H1 (cell line): ENCODE data around the gene CFAP141. TPM values are rescaled to one million over a fixed set of nuclear protein-coding genes. Genes with fewer than 3 reads are reported as not detected.

Experiments
- CTCF ChIA-PET: fragments of 300-600 bp; sonication (Branson Sonifier 250); formaldehyde crosslinking; loops from one replicate; lab custom pipeline; 2021; ENCODE audit not compliant: partially characterized antibody; lab: Charles Lee
- POLR2A ChIA-PET: fragments of 300-600 bp; sonication (Branson Sonifier 250); formaldehyde crosslinking; loops from one replicate; lab custom pipeline; 2021; ENCODE audit warnings: inconsistent platforms; ENCODE audit not compliant: partially characterized antibody; lab: Charles Lee
- DNase-seq, 2 experiments: peaks; one replicate each; pipeline versions ENCODE4 v3.0.0 to v3.0.0-alpha.2; 2010 to 2022; ENCODE audit warnings: low spot score in 2 of 2, low read depth in 1 of 2, mixed read lengths in 1 of 2
- FAIRE-seq: peaks from 2 replicates; lab custom pipeline; 2011; peaks lifted over from hg19 to GRCh38; lab: Jason Lieb, UNC
- H2AFZ ChIP-seq: 2 replicates; pipeline ENCODE4 v1.8.1; 2012; ENCODE audit warnings: low read length, inconsistent platforms
- H2AK5ac ChIP-seq: 2 replicates; pipeline ENCODE4 v1.6.1; 2013; ENCODE audit warnings: low read depth, low read length
- H2BK120ac ChIP-seq: replicated peaks from 2 replicates; pipeline ENCODE3; 2013; ENCODE audit warnings: low read depth, low read length, inconsistent platforms
- H2BK12ac ChIP-seq: 2 replicates; pipeline ENCODE4 v1.6.1; 2013; ENCODE audit warnings: low read depth, low read length
- H2BK15ac ChIP-seq: 2 replicates; pipeline ENCODE4 v1.6.1; 2013; ENCODE audit warnings: low read length
- H2BK20ac ChIP-seq: 2 replicates; pipeline ENCODE4 v1.6.1; 2013; ENCODE audit warnings: low read length
- H2BK5ac ChIP-seq: 2 replicates; pipeline ENCODE4 v1.6.1; 2013; ENCODE audit warnings: low read depth, low read length
- H3K14ac ChIP-seq: 2 replicates; pipeline ENCODE4 v1.6.1; 2013; ENCODE audit warnings: inconsistent platforms; ENCODE audit not compliant: insufficient read length
- H3K18ac ChIP-seq: 2 replicates; pipeline ENCODE4 v1.6.1; 2013; ENCODE audit warnings: low read length; ENCODE audit errors: extremely low read depth
- H3K23ac ChIP-seq: 2 replicates; pipeline ENCODE4 v1.6.1; 2013; ENCODE audit warnings: inconsistent platforms; ENCODE audit not compliant: insufficient read length
- H3K23me2 ChIP-seq: 2 replicates; pipeline ENCODE4 v1.6.1; 2013; ENCODE audit warnings: low read depth, low read length
- H3K27ac ChIP-seq: 2 replicates; pipeline ENCODE4 v1.6.1; 2011; ENCODE audit warnings: low read depth, low read length, inconsistent platforms
- H3K27me3 ChIP-seq, 4 experiments: replicated peaks in 1 of 4; 1 replicate in 1 of 4; 2 replicates in 3 of 4; pipeline versions ENCODE4 v1.6.1 to v1.8.1; 2011 to 2013; ENCODE audit warnings: low read length in 3 of 4, mild to moderate bottlenecking in 3 of 4, inconsistent platforms in 2 of 4, mixed read lengths in 2 of 4, moderate library complexity in 1 of 4; ENCODE audit not compliant: control insufficient read depth in 3 of 4, insufficient read depth in 3 of 4; ENCODE audit errors: extremely low read depth in 1 of 4
- H3K36me3 ChIP-seq, 4 experiments: 2 replicates each; pipeline versions ENCODE4 v1.6.1 to v1.8.1; 2011 to 2013; ENCODE audit warnings: mild to moderate bottlenecking in 4 of 4, low read length in 3 of 4, moderate library complexity in 2 of 4, control low read depth in 1 of 4, inconsistent platforms in 1 of 4; ENCODE audit not compliant: insufficient read depth in 4 of 4, control insufficient read depth in 2 of 4
- H3K4ac ChIP-seq: replicated peaks from 2 replicates; pipeline ENCODE3; 2013; ENCODE audit warnings: low read length, low read depth, mixed read lengths, inconsistent platforms; ENCODE audit not compliant: insufficient read length
- H3K4me1 ChIP-seq, 4 experiments: replicated peaks in 1 of 4; 1 replicate in 1 of 4; 2 replicates in 3 of 4; pipeline versions ENCODE4 v1.6.1 to v1.8.1; 2011 to 2013; ENCODE audit warnings: low read length in 3 of 4, inconsistent platforms in 2 of 4, mixed read lengths in 1 of 4; ENCODE audit not compliant: insufficient read depth in 4 of 4, control insufficient read depth in 3 of 4
- H3K4me2 ChIP-seq, 2 experiments: 2 replicates each; pipeline versions ENCODE4 v1.6.1 to v1.8.1; 2011 to 2013; ENCODE audit warnings: low read depth in 2 of 2, low read length in 2 of 2, control low read depth in 1 of 2, inconsistent platforms in 1 of 2, mild to moderate bottlenecking in 1 of 2; ENCODE audit not compliant: insufficient read depth in 1 of 2
- H3K4me3 ChIP-seq, 4 experiments: fragments of 200-600, 300-600 bp in 1 of 4; sonication (generic), shearing (Covaris generic), sonication (Bioruptor Twin) in 1 of 4; 2 replicates each; pipeline versions ENCODE4 v1.5.1 to v1.8.1; 2011 to 2016; ENCODE audit warnings: low read length in 4 of 4, low read depth in 3 of 4, control low read depth in 2 of 4, inconsistent platforms in 2 of 4, mild to moderate bottlenecking in 2 of 4, mixed read lengths in 1 of 4, moderate library complexity in 1 of 4; ENCODE audit not compliant: insufficient read depth in 2 of 4; ENCODE audit errors: extremely low read depth in 1 of 4
- H3K56ac ChIP-seq: replicated peaks from 2 replicates; pipeline ENCODE3; 2013; ENCODE audit warnings: low read depth, mild to moderate bottlenecking, mixed read lengths, low read length, inconsistent platforms; ENCODE audit not compliant: insufficient read length
- H3K79me1 ChIP-seq: 2 replicates; pipeline ENCODE4 v1.6.1; 2013; ENCODE audit warnings: low read depth, low read length, control low read depth
- H3K79me2 ChIP-seq, 2 experiments: 2 replicates each; pipeline versions ENCODE4 v1.6.1 to v1.8.1; 2012 to 2013; ENCODE audit warnings: low read length in 2 of 2, mild to moderate bottlenecking in 2 of 2, inconsistent platforms in 1 of 2; ENCODE audit not compliant: insufficient read depth in 2 of 2, control insufficient read depth in 1 of 2
- H3K9ac ChIP-seq, 4 experiments: replicated peaks in 1 of 4; 1 replicate in 1 of 4; 2 replicates in 3 of 4; pipeline versions ENCODE4 v1.6.1 to v1.8.1; 2011 to 2013; ENCODE audit warnings: low read depth in 3 of 4, low read length in 3 of 4, control low read depth in 2 of 4, mild to moderate bottlenecking in 2 of 4, moderate library complexity in 2 of 4, inconsistent platforms in 1 of 4; ENCODE audit errors: extremely low read depth in 1 of 4
- H3K9me3 ChIP-seq, 2 experiments: 2 replicates each; pipeline versions ENCODE4 v1.6.1 to v1.8.1; 2012 to 2013; ENCODE audit warnings: mild to moderate bottlenecking in 2 of 2, moderate library complexity in 2 of 2, control low read depth in 1 of 2, inconsistent platforms in 1 of 2, low read depth in 1 of 2, low read length in 1 of 2, mixed read lengths in 1 of 2; ENCODE audit not compliant: insufficient read depth in 2 of 2
- H4K20me1 ChIP-seq, 2 experiments: replicated peaks in 1 of 2; 2 replicates each; pipeline versions ENCODE3 to v1.8.1; 2011 to 2013; ENCODE audit warnings: inconsistent platforms in 2 of 2, low read length in 2 of 2, mild to moderate bottlenecking in 1 of 2; ENCODE audit not compliant: insufficient read depth in 2 of 2, control insufficient read depth in 1 of 2
- H4K5ac ChIP-seq: 2 replicates; pipeline ENCODE4 v1.6.1; 2013; ENCODE audit warnings: low read length, low read depth, mixed read lengths, inconsistent platforms; ENCODE audit not compliant: insufficient read length
- H4K8ac ChIP-seq: 2 replicates; pipeline ENCODE4 v1.8.0; 2013; ENCODE audit warnings: mild to moderate bottlenecking, moderate library complexity, low read length, inconsistent platforms; ENCODE audit not compliant: insufficient read depth; ENCODE audit errors: extremely low read depth
- H4K91ac ChIP-seq: replicated peaks from 2 replicates; pipeline ENCODE3; 2013; ENCODE audit warnings: low read length, mixed read lengths, inconsistent platforms; ENCODE audit not compliant: insufficient read length
- WGBS, 2 experiments: shearing (Covaris generic) in 1 of 2; methylation state at CpG; one replicate each; pipeline versions ENCODE4 v1.1.6 to v1.1.7; 2013 to 2015; ENCODE audit warnings: low lambda C conversion rate in 2 of 2, mixed read lengths in 2 of 2, inconsistent platforms in 1 of 2, low coverage in 1 of 2, missing lambda C conversion rate in 1 of 2; ENCODE audit not compliant: insufficient replicate concordance in 2 of 2, insufficient coverage in 1 of 2, insufficient read length in 1 of 2; ENCODE audit errors: extremely low coverage in 1 of 2, missing lambda C conversion rate in 1 of 2; 5-methylcytosine and 5-hydroxymethylcytosine counted together
- polyA plus RNA-seq, 7 experiments: library from polyadenylated mRNA; depleted of rRNA in 3 of 7; stranded (reverse) in 5 of 7; unstranded in 2 of 7; fragments of >200 nt in 5 of 7; fragments of 200-250 nt in 2 of 7; gene quantifications; 1 replicate in 5 of 7; 2 replicates in 1 of 7; 4 replicates in 1 of 7; pipeline versions ENCODE4 v1.2.1 to v1.2.3, GENCODE V29; 2011 to 2013; ENCODE audit warnings: missing spikeins in 2 of 7, mixed read lengths in 2 of 7
- total RNA-seq: library from RNA; stranded (reverse); fragmentation: NEBNext Ultra II Directional; extraction: Animal tissue kit (Norgen Biotek cat#: 25700); gene quantifications from 2 replicates; pipeline ENCODE4 v1.2.1, GENCODE V29; 2021

The CFAP141 gene
- total and polyA plus RNA-seq, 2 of the 8 experiments (the other 6 are each of a cell fraction or from before 2014, with no cell fraction given), result not detected

GRCh38 chr1:154199563-154199879 lies 6.6 kb downstream of the CFAP141 start:
- FAIRE-seq, result no peak
- no peak overlapping the region for H3K9ac ChIP-seq

More at GRCh38 chr1:154199563-154199879, 6.6 kb downstream of the CFAP141 start:
- Histone ChIP-seq H4K91ac (no peak overlapping the region), H2AFZ (peak overlapping the region; percentile 99), H3K79me1 (no peaks in the 10 kb centered on the region), H3K14ac (no peak overlapping the region), H3K27me3 (no peaks in the 10 kb centered on the region), H2BK15ac (no peak overlapping the region), H3K9me3 (no peaks in the 10 kb centered on the region), H3K4ac (no peak overlapping the region), H2BK120ac (no peak overlapping the region), H3K79me2 (no peaks in the 10 kb centered on the region), H2BK12ac (no peak overlapping the region), H2AK5ac (no peak overlapping the region), H2BK5ac (no peak overlapping the region), H3K18ac (no peak overlapping the region), H3K23me2 (peaks cover 2% of the 10 kb centered on the region; the same call in 1 of the 2 replicates), H4K8ac (no peak overlapping the region), H4K20me1 (no peaks in the 10 kb centered on the region), H3K4me1 (peaks cover 0 to 7% (median 2%) of the 10 kb centered on the region in 4 experiments; a peak in 1 of 7 replicates), H3K56ac (no peak overlapping the region), H3K4me2 (peak overlapping the region in 1 of 2 experiments; percentile 52; a peak in 1 of 4 replicates), H3K36me3 (no peaks in the 10 kb centered on the region), H3K27ac (no peak overlapping the region), H3K23ac (no peak overlapping the region), H2BK20ac (no peak overlapping the region), H4K5ac (no peak overlapping the region), H3K4me3 (no peak overlapping the region)
- DNase-seq, result no peak
- ChIA-PET CTCF (interaction anchor here (0.6 to 3.6 kb wide), 22 partner anchors 8 to 1056 kb away, joined by 3 to 19 read pairs (median 4); partner anchors contain the start of genes ENTREP3, HAX1 and TPM3), POLR2A (interaction anchor here (0.6 to 10.7 kb wide), 9 partner anchors 9 to 129 kb away, joined by 3 to 99 read pairs (median 3); partner anchors contain the start of gene UBAP2L)
- 87% methylated on average over 3 of the region's 3 CpGs; no CpG with 5 or more reads in 1 of the 2 experiments for WGBS, 2 experiments
